Activated naive CD4-positive, alpha-beta T cell treated with anti-CD3 and anti-CD28 coated beads for 36 hours (primary cell): Measurements from ENCODE around the gene CLPTM1L. TPM values are rescaled to one million over a fixed set of nuclear protein-coding genes. Genes with fewer than 3 reads are reported as not detected.
"Not testable (repeated sequence)": the region's sequence is repeated elsewhere in the genome, so short reads cannot be mapped to it uniquely, and the experiment has no call there.

ENCODE experiments used
- CTCF ChIA-PET: fragments of 350-600 bp; sonication (Branson Sonifier 250); formaldehyde crosslinking; loops from one replicate; lab custom pipeline; 2021; ENCODE audit warnings: antibody characterized with exemption; lab: Charles Lee
- DNase-seq: peaks from one replicate; pipeline ENCODE4 v3.0.0-alpha.2; 2020
- H3K27ac Mint-ChIP-seq: one replicate; pipeline ENCODE4 v1.8.0; 2021; ENCODE audit warnings: mild to moderate bottlenecking, mixed read lengths
- H3K27me3 Mint-ChIP-seq: one replicate; pipeline ENCODE4 v1.8.0; 2021; ENCODE audit warnings: low read depth, mixed read lengths
- H3K36me3 Mint-ChIP-seq: one replicate; pipeline ENCODE4 v1.8.0; 2021; ENCODE audit warnings: low read depth, mixed read lengths
- H3K4me1 Mint-ChIP-seq: one replicate; pipeline ENCODE4 v1.8.0; 2021; ENCODE audit warnings: low read depth, mixed read lengths
- H3K4me3 Mint-ChIP-seq: one replicate; pipeline ENCODE4 v1.8.0; 2021; ENCODE audit warnings: mild to moderate bottlenecking, moderate library complexity, mixed read lengths
- H3K9me3 Mint-ChIP-seq: one replicate; pipeline ENCODE4 v1.8.0; 2021; ENCODE audit warnings: mixed read lengths
- intact Hi-C: fragments of 100-400 bp; cut with micrococcal nuclease; formaldehyde crosslinking; loops from one replicate; pipeline ENCODE4 v1.15.1; 2023
- total RNA-seq, 2 experiments: library from RNA; stranded (reverse); gene quantifications; one replicate each; pipeline ENCODE4 v1.2.3, GENCODE V29; 2021

CLPTM1L gene
- total RNA-seq, 2 experiments from 2014 or later = 48.0 to 48.5 TPM

DNA sequence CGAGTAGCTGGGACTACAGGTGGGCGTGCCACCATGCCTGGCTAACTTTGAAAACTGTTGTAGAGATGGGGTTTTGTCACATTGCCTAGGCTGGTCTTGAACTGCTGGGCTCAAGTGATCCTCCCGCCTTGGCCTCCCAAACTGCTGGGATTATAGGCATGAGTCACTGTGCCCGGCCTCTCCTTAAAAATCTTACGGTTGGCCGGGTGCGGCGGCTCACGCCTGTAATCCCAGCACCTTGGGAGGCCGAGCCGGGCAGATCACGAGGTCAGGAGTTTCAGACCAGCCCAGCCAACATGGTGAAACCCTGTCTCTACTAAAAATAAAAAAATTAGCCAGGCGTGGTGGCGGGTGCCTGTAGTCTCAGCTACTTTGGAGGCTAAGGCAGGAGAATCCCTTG, 2.2 kb downstream of the CLPTM1L start:
- H3K9me3 Mint-ChIP-seq, CTCF ChIA-PET, H3K4me3 Mint-ChIP-seq, DNase-seq, H3K27me3 Mint-ChIP-seq, H3K27ac Mint-ChIP-seq: not testable (repeated sequence)
- Mint-ChIP-seq H3K36me3 (peaks cover 23% of the 10 kb centered on the region), H3K4me1 (peaks cover 31% of the 10 kb centered on the region)
- intact Hi-C loops = loop anchor here (10.0 kb wide), 2 partner anchors 302 to 868 kb away; no protein-coding TSS in a partner anchor

GRCh38 chr5:1342268-1342667, 2.6 kb downstream of the CLPTM1L start:
- intact Hi-C loops = loop anchor here (10.0 kb wide), 2 partner anchors 303 to 867 kb away; no protein-coding TSS in a partner anchor
- Mint-ChIP-seq H3K27ac (no peak overlapping the region), H3K36me3 (peaks cover 23% of the 10 kb centered on the region), H3K9me3 (no peaks in the 10 kb centered on the region), H3K4me3 (no peak overlapping the region), H3K27me3 (no peaks in the 10 kb centered on the region), H3K4me1 (peaks cover 31% of the 10 kb centered on the region)
- DNase-seq = no peak
- CTCF ChIA-PET = no interaction called here

GRCh38 chr5:1341863-1342262, 3.0 kb downstream of the CLPTM1L start:
- no peaks in the 10 kb centered on the region for H3K9me3 Mint-ChIP-seq
- no peaks in the 10 kb centered on the region for H3K27me3 Mint-ChIP-seq
- H3K36me3 Mint-ChIP-seq = peaks cover 24% of the 10 kb centered on the region
- DNase-seq = no peak
- H3K4me3 Mint-ChIP-seq = no peak overlapping the region
- intact Hi-C loops = loop anchor here (10.0 kb wide), 2 partner anchors 303 to 867 kb away; no protein-coding TSS in a partner anchor
- CTCF ChIA-PET = no interaction called here
- H3K4me1 Mint-ChIP-seq = peaks cover 34% of the 10 kb centered on the region
- H3K27ac Mint-ChIP-seq = no peak overlapping the region

DNA sequence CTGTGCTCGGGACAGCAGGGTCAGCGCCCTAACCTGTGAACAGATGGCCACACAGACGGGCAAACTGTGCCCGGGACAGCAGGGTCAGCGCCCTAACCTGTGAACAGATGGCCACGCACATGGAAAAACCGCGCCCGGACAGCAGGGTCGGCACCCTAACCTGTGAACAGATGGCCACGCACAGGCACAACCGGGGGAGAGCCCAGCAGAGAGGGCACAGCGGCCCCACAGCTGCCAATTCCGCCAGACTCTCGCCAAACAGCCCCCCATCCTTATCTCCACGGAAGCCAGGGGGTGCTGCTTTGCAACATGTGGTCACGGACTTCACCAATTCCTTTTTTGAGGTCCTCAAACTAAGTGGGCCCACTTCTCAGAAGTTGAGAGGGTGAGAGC, 5.1 kb downstream of the CLPTM1L start:
- H3K27ac Mint-ChIP-seq, H3K4me3 Mint-ChIP-seq, DNase-seq, H3K9me3 Mint-ChIP-seq, H3K27me3 Mint-ChIP-seq: not testable (repeated sequence)
- H3K4me1 Mint-ChIP-seq = peaks cover 34% of the 10 kb centered on the region
- peaks cover 29% of the 10 kb centered on the region for H3K36me3 Mint-ChIP-seq
- CTCF ChIA-PET = interaction anchor here (0.7 kb wide), 1 partner anchor 316 kb away, joined by 3 read pairs; no protein-coding TSS in a partner anchor
- intact Hi-C loops = loop anchor here (10.0 kb wide), 2 partner anchors 305 to 865 kb away; no protein-coding TSS in a partner anchor

- not testable (repeated sequence) for DNase-seq
Observed at GRCh38 chr5:1339139-1339817, 5.6 kb downstream of the CLPTM1L start.

GRCh38 chr5:1338506-1339070, 6.3 kb downstream of the CLPTM1L start:
- Mint-ChIP-seq H3K36me3 (peaks cover 24% of the 10 kb centered on the region), H3K4me1 (peaks cover 29% of the 10 kb centered on the region), H3K9me3 (no peaks in the 10 kb centered on the region), H3K27me3 (no peaks in the 10 kb centered on the region), H3K4me3 (no peak overlapping the region), H3K27ac (no peak overlapping the region)
- CTCF ChIA-PET = no interaction called here
- no peak for DNase-seq
- intact Hi-C loops = no loop called here

More at GRCh38 chr5:1339139-1339817, 5.6 kb downstream of the CLPTM1L start:
- H3K4me3 Mint-ChIP-seq, intact Hi-C loops, H3K9me3 Mint-ChIP-seq, CTCF ChIA-PET, H3K27me3 Mint-ChIP-seq, H3K27ac Mint-ChIP-seq: not testable (repeated sequence)
- H3K36me3 Mint-ChIP-seq = peaks cover 29% of the 10 kb centered on the region
- H3K4me1 Mint-ChIP-seq = peaks cover 34% of the 10 kb centered on the region

GRCh38 chr5:1338196-1338490, 6.8 kb downstream of the CLPTM1L start:
- no peaks in the 10 kb centered on the region for H3K9me3 Mint-ChIP-seq
- DNase-seq = no peak
- no peak overlapping the region for H3K4me3 Mint-ChIP-seq
- intact Hi-C loops = no loop called here
- no peak overlapping the region for H3K27ac Mint-ChIP-seq
- H3K27me3 Mint-ChIP-seq = no peaks in the 10 kb centered on the region
- peaks cover 21% of the 10 kb centered on the region for H3K36me3 Mint-ChIP-seq
- H3K4me1 Mint-ChIP-seq = peaks cover 24% of the 10 kb centered on the region
- CTCF ChIA-PET = no interaction called here

- no peak overlapping the region for H3K4me3 Mint-ChIP-seq
- no peaks in the 10 kb centered on the region for H3K9me3 Mint-ChIP-seq
- peaks cover 20% of the 10 kb centered on the region for H3K36me3 Mint-ChIP-seq
- CTCF ChIA-PET = interaction anchor here (1.0 kb wide), 1 partner anchor 9 kb away, joined by 3 read pairs; no protein-coding TSS in a partner anchor
- intact Hi-C loops = no loop called here
- H3K27me3 Mint-ChIP-seq = no peaks in the 10 kb centered on the region
- H3K4me1 Mint-ChIP-seq = peaks cover 22% of the 10 kb centered on the region
- H3K27ac Mint-ChIP-seq = no peak overlapping the region
- no peak for DNase-seq
Observed at GRCh38 chr5:1337489-1338195, 7.3 kb downstream of the CLPTM1L start.

- intact Hi-C loops = no loop called here
- H3K9me3 Mint-ChIP-seq = no peaks in the 10 kb centered on the region
- DNase-seq = no peak
Observed at GRCh38 chr5:1336749-1337488, 8.0 kb downstream of the CLPTM1L start.

DNA sequence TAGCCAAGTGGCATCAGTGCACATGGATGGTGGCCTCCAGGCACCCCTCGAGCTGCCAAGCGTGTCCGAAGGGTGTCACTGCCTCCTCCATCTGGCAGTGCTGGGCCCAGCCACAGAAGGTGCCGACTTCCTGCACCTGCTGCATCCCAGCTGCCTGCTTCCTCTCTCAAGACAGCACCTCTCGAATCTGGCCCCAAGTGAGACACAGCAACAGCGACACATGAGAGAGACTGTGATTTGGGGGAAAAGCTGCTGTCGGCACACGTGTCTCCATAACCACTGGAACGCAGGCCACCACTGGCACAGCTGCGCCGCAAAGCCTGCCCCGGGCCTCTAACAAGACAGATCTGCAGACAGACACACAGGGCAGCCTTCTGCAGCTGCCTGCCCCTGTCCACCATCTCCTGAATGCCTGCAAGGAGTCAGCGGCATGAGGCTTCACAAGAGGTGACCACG, 8.8 kb downstream of the CLPTM1L start:
- Mint-ChIP-seq H3K27ac (no peak overlapping the region), H3K27me3 (no peaks in the 10 kb centered on the region), H3K9me3 (no peaks in the 10 kb centered on the region), H3K4me3 (no peak overlapping the region), H3K36me3 (peaks cover 19% of the 10 kb centered on the region), H3K4me1 (peaks cover 16% of the 10 kb centered on the region)
- intact Hi-C loops = no loop called here
- DNase-seq = no peak
- CTCF ChIA-PET = no interaction called here

More at GRCh38 chr5:1336749-1337488, 8.0 kb downstream of the CLPTM1L start:
- H3K36me3 Mint-ChIP-seq = peaks cover 20% of the 10 kb centered on the region
- H3K27me3 Mint-ChIP-seq = no peaks in the 10 kb centered on the region
- H3K4me3 Mint-ChIP-seq = no peak overlapping the region
- H3K27ac Mint-ChIP-seq = no peak overlapping the region
- CTCF ChIA-PET = interaction anchor here (1.0 kb wide), 1 partner anchor 8 kb away, joined by 3 read pairs; no protein-coding TSS in a partner anchor
- peaks cover 18% of the 10 kb centered on the region for H3K4me1 Mint-ChIP-seq

- H3K36me3 Mint-ChIP-seq = peaks cover 17% of the 10 kb centered on the region
- no peaks in the 10 kb centered on the region for H3K27me3 Mint-ChIP-seq
- CTCF ChIA-PET = no interaction called here
- intact Hi-C loops = no loop called here
- H3K27ac Mint-ChIP-seq = no peak overlapping the region
- DNase-seq = no peak
- H3K4me1 Mint-ChIP-seq = peaks cover 14% of the 10 kb centered on the region
- no peak overlapping the region for H3K4me3 Mint-ChIP-seq
- no peaks in the 10 kb centered on the region for H3K9me3 Mint-ChIP-seq
Observed at GRCh38 chr5:1335540-1336095, 9.3 kb downstream of the CLPTM1L start.
